H9 (cell line): ENCODE data around the gene KLK13. TPM values are rescaled to one million over a fixed set of nuclear protein-coding genes. Genes with fewer than 3 reads are reported as not detected.

Source experiments
- DNase-seq: peaks from one replicate; pipeline ENCODE4 v3.0.0-alpha.2; 2017
- H2AFZ ChIP-seq: one replicate; pipeline ENCODE4 v1.6.1; 2013; ENCODE audit warnings: mild to moderate bottlenecking, low read length, control low read depth, moderate library complexity
- H2AK5ac ChIP-seq: 2 replicates; pipeline ENCODE4 v1.6.1; 2013; ENCODE audit warnings: low read length, control low read depth, mixed read lengths; ENCODE audit not compliant: insufficient read length
- H2BK120ac ChIP-seq: one replicate; pipeline ENCODE4 v1.6.1; 2013; ENCODE audit warnings: low read depth, mild to moderate bottlenecking, low read length, control low read depth, inconsistent platforms; ENCODE audit not compliant: poor library complexity, severe bottlenecking
- H2BK12ac ChIP-seq: 2 replicates; pipeline ENCODE4 v1.6.1; 2013; ENCODE audit warnings: low read length, control low read depth, mixed read lengths, low read depth; ENCODE audit not compliant: insufficient read length
- H2BK15ac ChIP-seq: 2 replicates; pipeline ENCODE4 v1.6.1; 2013; ENCODE audit warnings: low read depth, low read length, control low read depth
- H2BK20ac ChIP-seq: one replicate; pipeline ENCODE4 v1.6.1; 2013; ENCODE audit warnings: low read depth, mild to moderate bottlenecking, low read length, control low read depth, inconsistent platforms; ENCODE audit not compliant: poor library complexity, severe bottlenecking
- H2BK5ac ChIP-seq: 2 replicates; pipeline ENCODE4 v1.6.1; 2013; ENCODE audit warnings: low read length, control low read depth, mixed read lengths; ENCODE audit not compliant: insufficient read length
- H3K14ac ChIP-seq: 2 replicates; pipeline ENCODE4 v1.6.1; 2013; ENCODE audit warnings: low read length, control low read depth; ENCODE audit not compliant: insufficient read depth
- H3K18ac ChIP-seq: 2 replicates; pipeline ENCODE4 v1.6.1; 2013; ENCODE audit warnings: low read depth, mild to moderate bottlenecking, mixed read lengths, low read length, control low read depth; ENCODE audit not compliant: insufficient read length
- H3K23ac ChIP-seq: 2 replicates; pipeline ENCODE4 v1.6.1; 2013; ENCODE audit warnings: low read length, control low read depth, mixed read lengths, low read depth; ENCODE audit not compliant: insufficient read length
- H3K23me2 ChIP-seq: 2 replicates; pipeline ENCODE4 v1.6.1; 2013; ENCODE audit warnings: low read depth, mild to moderate bottlenecking, mixed read lengths, low read length, control low read depth; ENCODE audit not compliant: insufficient read length, poor library complexity, severe bottlenecking
- H3K27ac ChIP-seq: 2 replicates; pipeline ENCODE4 v1.5.1; 2013; ENCODE audit warnings: low read length, control low read depth, mixed read lengths, low read depth; ENCODE audit not compliant: insufficient read length
- H3K27me3 ChIP-seq: 2 replicates; pipeline ENCODE4 v1.6.1; 2013; ENCODE audit warnings: low read length, control low read depth, inconsistent platforms; ENCODE audit not compliant: insufficient read depth
- H3K4ac ChIP-seq: 2 replicates; pipeline ENCODE4 v1.6.1; 2013; ENCODE audit warnings: low read depth, mild to moderate bottlenecking, control low read depth, inconsistent platforms, low read length, moderate library complexity
- H3K4me1 ChIP-seq: 2 replicates; pipeline ENCODE4 v1.6.1; 2013; ENCODE audit warnings: low read length, control low read depth, inconsistent platforms; ENCODE audit not compliant: insufficient read depth
- H3K4me2 ChIP-seq: 2 replicates; pipeline ENCODE4 v1.6.1; 2013; ENCODE audit warnings: low read length, control low read depth, mixed read lengths; ENCODE audit not compliant: insufficient read length, insufficient read depth
- H3K56ac ChIP-seq: 2 replicates; pipeline ENCODE4 v1.6.1; 2013; ENCODE audit warnings: low read depth, mild to moderate bottlenecking, mixed read lengths, low read length, control low read depth; ENCODE audit not compliant: insufficient read length
- H3K79me1 ChIP-seq: 2 replicates; pipeline ENCODE4 v1.6.1; 2013; ENCODE audit warnings: low read depth, mild to moderate bottlenecking, moderate library complexity, low read length, control low read depth, inconsistent platforms; ENCODE audit not compliant: insufficient read depth, poor library complexity, severe bottlenecking
- H3K79me2 ChIP-seq: 2 replicates; pipeline ENCODE4 v1.6.1; 2013; ENCODE audit warnings: low read length, control low read depth, inconsistent platforms; ENCODE audit not compliant: insufficient read depth
- H3K9ac ChIP-seq: 2 replicates; pipeline ENCODE4 v1.6.1; 2013; ENCODE audit warnings: low read length, control low read depth, mixed read lengths; ENCODE audit not compliant: insufficient read length; ENCODE audit errors: extremely low read depth
- H3K9me3 ChIP-seq: one replicate; pipeline ENCODE4 v1.6.1; 2013; ENCODE audit warnings: low read depth, low read length, inconsistent platforms; ENCODE audit not compliant: control insufficient read depth
- H3T11ph ChIP-seq: one replicate; pipeline ENCODE4 v1.6.1; 2013; ENCODE audit warnings: mild to moderate bottlenecking, low read length, control low read depth, inconsistent platforms
- H4K20me1 ChIP-seq: one replicate; pipeline ENCODE4 v1.6.1; 2013; ENCODE audit not compliant: control insufficient read depth, insufficient read length, insufficient read depth
- H4K5ac ChIP-seq: 2 replicates; pipeline ENCODE4 v1.6.1; 2013; ENCODE audit warnings: low read depth, mild to moderate bottlenecking, mixed read lengths, low read length, control low read depth; ENCODE audit not compliant: insufficient read length
- H4K8ac ChIP-seq: replicated peaks from 2 replicates; pipeline ENCODE4 v1.6.1; 2013; ENCODE audit warnings: low read length, control low read depth, mixed read lengths, low read depth; ENCODE audit not compliant: insufficient read length
- H4K91ac ChIP-seq: 2 replicates; pipeline ENCODE4 v1.6.1; 2013; ENCODE audit warnings: low read depth, mild to moderate bottlenecking, moderate library complexity, mixed read lengths, low read length, control low read depth; ENCODE audit not compliant: insufficient read length
- H3K27ac Mint-ChIP-seq, 3 experiments: 2 replicates in 2 of 3; 3 replicates in 1 of 3; pipeline ENCODE4 v1.8.0; 2020 to 2021; ENCODE audit warnings: mixed read lengths in 3 of 3, mild to moderate bottlenecking in 1 of 3, moderate library complexity in 1 of 3
- H3K27me3 Mint-ChIP-seq: 2 replicates; pipeline ENCODE4 v1.8.0; 2021; ENCODE audit warnings: low read depth, mild to moderate bottlenecking, moderate library complexity, mixed read lengths
- H3K36me3 Mint-ChIP-seq, 3 experiments: 2 replicates in 2 of 3; 3 replicates in 1 of 3; pipeline ENCODE4 v1.8.0; 2020 to 2021; ENCODE audit warnings: low read depth in 3 of 3, mixed read lengths in 3 of 3; ENCODE audit not compliant: insufficient read depth in 1 of 3
- H3K4me1 Mint-ChIP-seq, 2 experiments: 2 replicates each; pipeline ENCODE4 v1.8.0; 2020; ENCODE audit warnings: mixed read lengths in 2 of 2
- H3K4me3 Mint-ChIP-seq, 2 experiments: 2 replicates in 1 of 2; 3 replicates in 1 of 2; pipeline ENCODE4 v1.8.0; 2020 to 2021; ENCODE audit warnings: mild to moderate bottlenecking in 2 of 2, mixed read lengths in 2 of 2, moderate library complexity in 1 of 2
- H3K9me3 Mint-ChIP-seq, 2 experiments: 2 replicates in 1 of 2; 3 replicates in 1 of 2; pipeline ENCODE4 v1.8.0; 2020; ENCODE audit warnings: mild to moderate bottlenecking in 2 of 2, mixed read lengths in 2 of 2, moderate library complexity in 1 of 2
- CTCF ChIP-seq: fragments of 200-600 bp; sonication (generic); conservative IDR thresholded peaks from 3 replicates; pipeline ENCODE4 v1.8.0; 2021; ENCODE audit warnings: antibody characterized with exemption, mild to moderate bottlenecking
- WGBS: extraction: QIAGEN DNeasy Blood & Tissue Kit; methylation state at CpG from one replicate; pipeline ENCODE4 v1.1.7; 2013; ENCODE audit warnings: missing lambda C conversion rate, low lambda C conversion rate, mixed read lengths; ENCODE audit not compliant: insufficient read length; ENCODE audit errors: extremely low coverage; 5-methylcytosine and 5-hydroxymethylcytosine counted together
- total RNA-seq: library from RNA; stranded (reverse); gene quantifications from 2 replicates; pipeline ENCODE4 v1.2.1, GENCODE V29; 2021

KLK13 gene
- total RNA-seq, 1 experiment from 2014 or later = 4.2 TPM

- Histone ChIP-seq H2AFZ (no peak overlapping the region), H4K91ac (no peak overlapping the region), H3K27ac (no peak overlapping the region), H3K18ac (no peak overlapping the region), H4K5ac (no peak overlapping the region), H3K4me1 (no peaks in the 10 kb centered on the region), H3K27me3 (no peaks in the 10 kb centered on the region), H3K79me1 (no peaks in the 10 kb centered on the region), H3K56ac (no peak overlapping the region), H2BK12ac (no peak overlapping the region), H2AK5ac (no peak overlapping the region), H4K8ac (no peak overlapping the region), H2BK20ac (no peak overlapping the region), H4K20me1 (no peaks in the 10 kb centered on the region), H2BK15ac (no peak overlapping the region), H3K9me3 (no peaks in the 10 kb centered on the region), H3K9ac (no peak overlapping the region), H2BK120ac (no peak overlapping the region), H3K4me2 (no peak overlapping the region), H3K4ac (no peak overlapping the region), H3K14ac (no peak overlapping the region), H2BK5ac (no peak overlapping the region), H3K23ac (no peak overlapping the region), H3K23me2 (peaks cover 3% of the 10 kb centered on the region), H3T11ph (no peak overlapping the region), H3K79me2 (no peaks in the 10 kb centered on the region)
- peaks cover 60% of the 10 kb centered on the region for H3K27me3 Mint-ChIP-seq
- no peaks in the 10 kb centered on the region for H3K36me3 Mint-ChIP-seq
- H3K4me3 Mint-ChIP-seq = no peak overlapping the region
- H3K9me3 Mint-ChIP-seq = no peaks in the 10 kb centered on the region
- no peak for DNase-seq
- H3K27ac Mint-ChIP-seq = no peak overlapping the region; a peak in 1 of 7 replicates
- no peak for TF ChIP-seq CTCF
- no CpG with 5 or more reads among the region's 4 CpGs for WGBS
- peaks cover 3 to 6% of the 10 kb centered on the region in 2 experiments; a peak in 3 of 4 replicates for H3K4me1 Mint-ChIP-seq
Measured at GRCh38 chr19:51010066-51010795, 54.7 kb downstream of the KLK13 start.
